Hematopoietic multipotent progenitor cell (in vitro differentiated cells): Measurements from ENCODE around the gene PLD2. TPM values are rescaled to one million over a fixed set of nuclear protein-coding genes. Genes with fewer than 3 reads are reported as not detected.

ENCODE experiments used
- DNase-seq, 3 donors: peaks; one replicate each; pipeline ENCODE4 v3.0.0-alpha.2; 2011 to 2015; ENCODE audit warnings: low read depth in 2 of 3, low spot score in 2 of 3
- total RNA-seq: library from RNA; depleted of rRNA; stranded (reverse); fragments of >200 nt; gene quantifications from one replicate; pipeline ENCODE4 v1.2.3, GENCODE V29; 2012

The PLD2 gene
- total RNA-seq, 1 donor = 5.9 TPM

- no peak for DNase-seq
These were observed 17.9 kb upstream of the PLD2 start, which contains the start of gene GLTPD2 for GRCh38 chr17:4788807-4789700. Gene GLTPD2 (plus strand): TSS chr17:4788964. CDS start chr17:4789012, 48 bp downstream.

GRCh38 chr17:4789701-4789950 lies 17.3 kb upstream of the PLD2 start:
- peak in 1 of 3 donors; percentile 60 for DNase-seq

GRCh38 chr17:4789951-4790704 lies 16.8 kb upstream of the PLD2 start:
- peak; percentile 65 to 78 (median 67) for DNase-seq

- no peak for DNase-seq
These were observed 16.3 kb upstream of the PLD2 start for GRCh38 chr17:4790705-4791088.

- no peak for DNase-seq
These were observed 11.8 kb upstream of the PLD2 start for GRCh38 chr17:4795168-4795567.

- DNase-seq = no peak
These were observed 10.4 kb upstream of the PLD2 start for GRCh38 chr17:4796552-4796920.

GRCh38 chr17:4800462-4801196 lies 6.3 kb upstream of the PLD2 start:
- no peak for DNase-seq

- no peak for DNase-seq
These were observed 4.7 kb upstream of the PLD2 start, which contains the start of gene C17orf114 for GRCh38 chr17:4802228-4802627. Gene C17orf114 (minus strand): TSS chr17:4802328.

- DNase-seq = no peak
These were observed 536 bp upstream of the PLD2 start for GRCh38 chr17:4806456-4806776.

GRCh38 chr17:4807605-4808377 lies 839 bp downstream of the PLD2 start:
- no peak for DNase-seq

- DNase-seq = no peak
These were observed 1.4 kb downstream of the PLD2 start for GRCh38 chr17:4808378-4808767.

GRCh38 chr17:4810696-4811290 lies 3.8 kb downstream of the PLD2 start:
- peak in 1 of 3 donors; percentile 43 for DNase-seq

GRCh38 chr17:4811471-4811870 lies 4.5 kb downstream of the PLD2 start:
- no peak for DNase-seq

- DNase-seq = no peak
These were observed 5.7 kb downstream of the PLD2 start for GRCh38 chr17:4812690-4813089.

- DNase-seq = no peak
These were observed 8.2 kb downstream of the PLD2 start for GRCh38 chr17:4815043-4815675.

- no peak for DNase-seq
These were observed 9.9 kb downstream of the PLD2 start for GRCh38 chr17:4816826-4817225.

GRCh38 chr17:4818276-4818675 lies 11.3 kb downstream of the PLD2 start:
- DNase-seq = no peak

GRCh38 chr17:4822835-4823234 lies 15.9 kb downstream of the PLD2 start:
- no peak for DNase-seq

GRCh38 chr17:4823373-4824089 lies 16.6 kb downstream of the PLD2 start:
- no peak for DNase-seq
